ENCODE data around the gene TBC1D7. TPM values are rescaled to one million over a fixed set of nuclear protein-coding genes. Genes with fewer than 3 reads are reported as not detected.

Gene TBC1D7
- total RNA-seq, 1 experiment from 2014 or later, result 152 TPM

GRCh38 chr6:13364842-13365241 is 36.5 kb upstream of the TBC1D7 start:
- Mint-ChIP-seq H3K4me1 (ENCODE audit: low read depth, unreplicated experiment) (peaks cover 12% of the 10 kb centered on the region), H3K4me3 (ENCODE audit: unreplicated experiment) (no peak overlapping the region), H3K36me3 (ENCODE audit: insufficient read depth, unreplicated experiment) (no peaks in the 10 kb centered on the region), H3K27me3 (ENCODE audit: insufficient read depth, unreplicated experiment) (no peaks in the 10 kb centered on the region), H3K9me3 (ENCODE audit: unreplicated experiment) (no peaks in the 10 kb centered on the region), H3K27ac (ENCODE audit: unreplicated experiment) (no peak overlapping the region)
- DNase-seq, result no peak
- TF ChIP-seq CTCF (IDR thresholded peaks at IDR 0.05; ENCODE audit: insufficient read depth in 1 of 2, low read depth in 1 of 2, low read length in 1 of 2, severe bottlenecking in 1 of 2, unreplicated experiment in 1 of 2), result no peak
- intact Hi-C loops (cut with micrococcal nuclease; ENCODE audit: unreplicated experiment), result no loop called here
- CTCF ChIA-PET, result no interaction called here
- Histone ChIP-seq H3K4me3 (ENCODE audit: low read depth, low read length) (no peak overlapping the region), H3K27me3 (replicated peaks; ENCODE audit: control insufficient read depth, insufficient read depth, low read length) (no peaks in the 10 kb centered on the region), H3K9me3 (no peaks in the 10 kb centered on the region), H3K4me1 (0 out of 2 replicates have a peak, but pooled peaks cover 4% of the 10 kb centered on the region), H3K36me3 (ENCODE audit: control insufficient read depth, insufficient read depth, low read length) (no peaks in the 10 kb centered on the region)
- no TSS peak for BruUV-seq (replicated peaks)
- POLR2A ChIA-PET, result no interaction called here

- Histone ChIP-seq H3K27me3 (replicated peaks; ENCODE audit: control insufficient read depth, insufficient read depth, low read length) (no peaks in the 10 kb centered on the region), H3K36me3 (ENCODE audit: control insufficient read depth, insufficient read depth, low read length) (no peaks in the 10 kb centered on the region), H3K4me1 (0 out of 2 replicates have a peak, but pooled peaks cover 4% of the 10 kb centered on the region), H3K9me3 (no peaks in the 10 kb centered on the region), H3K4me3 (ENCODE audit: low read depth, low read length) (no peak overlapping the region)
- no TSS peak for BruUV-seq (replicated peaks)
- no peak overlapping the region for H3K27ac Mint-ChIP-seq (ENCODE audit: unreplicated experiment)
- DNase-seq, result no peak
- no peaks in the 10 kb centered on the region for H3K36me3 Mint-ChIP-seq (ENCODE audit: insufficient read depth, unreplicated experiment)
- intact Hi-C loops (cut with micrococcal nuclease; ENCODE audit: unreplicated experiment), result no loop called here
- TF ChIP-seq CTCF (IDR thresholded peaks at IDR 0.05; ENCODE audit: insufficient read depth in 1 of 2, low read depth in 1 of 2, low read length in 1 of 2, severe bottlenecking in 1 of 2, unreplicated experiment in 1 of 2), result no peak
- H3K27me3 Mint-ChIP-seq (ENCODE audit: insufficient read depth, unreplicated experiment), result no peaks in the 10 kb centered on the region
- ChIA-PET CTCF (no interaction called here), POLR2A (no interaction called here)
- H3K9me3 Mint-ChIP-seq (ENCODE audit: unreplicated experiment), result no peaks in the 10 kb centered on the region
- no peak overlapping the region for H3K4me3 Mint-ChIP-seq (ENCODE audit: unreplicated experiment)
- peaks cover 12% of the 10 kb centered on the region for H3K4me1 Mint-ChIP-seq (ENCODE audit: low read depth, unreplicated experiment)
Measured at GRCh38 chr6:13362412-13362811, 34.1 kb upstream of the TBC1D7 start.

GRCh38 chr6:13360671-13361540 is 32.6 kb upstream of the TBC1D7 start:
- Mint-ChIP-seq H3K27ac (ENCODE audit: unreplicated experiment) (no peak overlapping the region), H3K27me3 (ENCODE audit: insufficient read depth, unreplicated experiment) (no peaks in the 10 kb centered on the region), H3K36me3 (ENCODE audit: insufficient read depth, unreplicated experiment) (no peaks in the 10 kb centered on the region), H3K9me3 (ENCODE audit: unreplicated experiment) (no peaks in the 10 kb centered on the region), H3K4me3 (ENCODE audit: unreplicated experiment) (no peak overlapping the region), H3K4me1 (ENCODE audit: low read depth, unreplicated experiment) (peaks cover 12% of the 10 kb centered on the region)
- no TSS peak for BruUV-seq (replicated peaks)
- POLR2A ChIA-PET, result no interaction called here
- H3K4me1 ChIP-seq, result peaks cover 6% of the 10 kb centered on the region; the same call in 1 of the 2 replicates
- intact Hi-C loops (cut with micrococcal nuclease; ENCODE audit: unreplicated experiment), result no loop called here
- DNase-seq, result no peak
- no peak overlapping the region for H3K4me3 ChIP-seq (ENCODE audit: low read depth, low read length)
- TF ChIP-seq CTCF (IDR thresholded peaks at IDR 0.05; ENCODE audit: insufficient read depth in 1 of 2, low read depth in 1 of 2, low read length in 1 of 2, severe bottlenecking in 1 of 2, unreplicated experiment in 1 of 2), result no peak
- no peaks in the 10 kb centered on the region for H3K9me3 ChIP-seq
- CTCF ChIA-PET, result no interaction called here
- no peaks in the 10 kb centered on the region for H3K27me3 ChIP-seq (replicated peaks; ENCODE audit: control insufficient read depth, insufficient read depth, low read length)
- H3K36me3 ChIP-seq (ENCODE audit: control insufficient read depth, insufficient read depth, low read length), result no peaks in the 10 kb centered on the region

All from Caco-2 (cell line).